NCI-H2081 treated with DMSO at 0.1 percent for 48 hours (cell line): ENCODE measurements around the gene FOXO3.
"Not testable (repeated sequence)": the region's sequence is repeated elsewhere in the genome, so short reads cannot be mapped to it uniquely, and the experiment has no call there.

Experiments used
- DNase-seq: peaks from one replicate; lab custom pipeline; 2025; lab: John Stamatoyannopoulos, UW

Gene FOXO3

GRCh38 chr6:108556250-108556649 lies 4.5 kb upstream of the FOXO3 start:
- DNase-seq: no peak

- DNase-seq: no peak
Observed at GRCh38 chr6:108556866-108557493, 3.7 kb upstream of the FOXO3 start.

DNA sequence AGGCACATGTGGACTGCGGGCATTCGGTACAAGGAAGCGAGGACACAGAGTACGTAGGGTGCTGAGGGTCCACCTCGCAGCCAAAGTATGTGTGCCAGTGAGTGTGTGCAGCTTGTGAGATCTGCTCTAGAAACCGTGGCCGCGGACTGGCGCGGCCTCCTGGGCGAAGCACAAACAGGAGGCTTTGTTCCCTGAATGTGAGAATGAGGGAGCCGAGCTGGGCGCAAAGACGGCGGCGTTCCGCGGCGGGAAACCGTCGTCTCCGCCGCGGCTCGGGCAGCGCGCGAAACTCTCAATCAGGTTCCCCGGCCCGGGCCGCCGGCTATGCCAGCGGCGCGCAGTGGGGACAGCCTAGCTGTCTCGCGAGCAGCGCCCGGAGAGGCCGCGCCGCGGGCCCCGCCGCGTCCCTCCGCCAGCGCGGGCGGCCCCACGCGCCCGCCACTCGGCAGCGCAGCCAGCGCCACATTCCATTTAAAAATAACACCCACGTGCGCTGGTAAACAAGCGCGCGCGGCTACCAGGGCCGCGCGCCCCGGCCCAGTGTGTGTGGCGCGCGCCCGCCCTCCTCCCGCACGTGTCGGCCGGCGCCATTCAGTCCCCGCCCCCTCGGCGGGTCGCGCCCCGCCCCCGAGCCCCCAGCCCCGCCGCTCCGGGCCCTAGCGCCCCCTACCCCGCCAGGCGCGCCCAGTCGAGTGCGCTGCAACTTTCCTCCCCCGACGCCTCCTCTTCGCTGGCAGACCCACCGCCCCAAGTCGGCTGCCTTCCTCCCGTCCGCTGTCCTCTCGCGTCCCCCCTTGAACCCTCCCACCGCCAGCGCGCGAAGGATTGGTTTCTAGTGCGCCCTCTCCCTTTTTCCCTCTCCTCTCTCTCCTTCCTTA lies 3.0 kb upstream of the FOXO3 start:
- no peak for DNase-seq

GRCh38 chr6:108558372-108559096 lies 2.2 kb upstream of the FOXO3 start:
- DNase-seq: peak; percentile 62

GRCh38 chr6:108559097-108559883 lies 1.4 kb upstream of the FOXO3 start:
- DNase-seq: no peak

- no peak for DNase-seq
Observed at GRCh38 chr6:108559884-108560462, 744 bp upstream of the FOXO3 start.

GRCh38 chr6:108561309-108561647 lies 561 bp downstream of the FOXO3 start:
- not testable (repeated sequence) for DNase-seq

DNA sequence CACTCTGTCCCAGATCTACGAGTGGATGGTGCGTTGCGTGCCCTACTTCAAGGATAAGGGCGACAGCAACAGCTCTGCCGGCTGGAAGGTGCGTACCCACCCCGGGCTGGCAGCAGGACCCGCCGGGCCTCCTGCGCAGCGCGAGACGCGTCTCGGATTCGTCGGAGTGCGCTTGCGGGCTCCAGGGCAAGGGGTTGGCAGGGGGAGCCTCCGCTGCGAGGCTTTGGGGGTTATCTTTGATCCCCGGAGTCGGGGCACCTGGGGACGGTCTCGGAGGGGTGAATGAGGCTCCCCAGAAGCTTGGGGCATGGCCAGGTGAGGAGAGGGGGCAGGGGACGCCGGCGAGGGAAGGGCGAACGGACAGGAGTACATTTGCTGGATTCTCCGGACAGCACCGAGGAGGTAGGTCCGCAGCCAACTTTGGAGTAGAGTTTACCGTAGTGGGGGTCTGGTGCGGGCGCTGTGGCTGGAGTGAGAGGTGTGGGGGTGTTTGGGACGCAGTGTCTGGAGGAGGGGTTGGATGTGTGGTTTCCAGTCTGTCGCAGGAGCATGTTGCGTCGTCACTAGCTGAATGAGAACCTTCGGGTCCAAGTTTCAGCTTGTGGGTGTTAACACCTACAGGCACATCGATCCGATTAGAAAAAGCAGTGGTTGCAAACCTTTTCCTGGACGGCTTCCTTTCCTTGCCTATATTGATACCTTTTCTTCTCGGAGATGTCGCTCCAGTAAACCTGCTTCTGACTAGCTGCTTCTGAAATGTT lies 1.2 kb downstream of the FOXO3 start:
- no peak for DNase-seq

GRCh38 chr6:108562503-108562993 lies 1.8 kb downstream of the FOXO3 start:
- DNase-seq: no peak

- DNase-seq: no peak
Observed at GRCh38 chr6:108563292-108563691, 2.6 kb downstream of the FOXO3 start.

GRCh38 chr6:108564178-108564577 lies 3.5 kb downstream of the FOXO3 start:
- DNase-seq: no peak

- no peak for DNase-seq
Observed at GRCh38 chr6:108565091-108565766, 4.5 kb downstream of the FOXO3 start.

- DNase-seq: no peak
Observed at GRCh38 chr6:108565893-108566292, 5.2 kb downstream of the FOXO3 start.

DNA sequence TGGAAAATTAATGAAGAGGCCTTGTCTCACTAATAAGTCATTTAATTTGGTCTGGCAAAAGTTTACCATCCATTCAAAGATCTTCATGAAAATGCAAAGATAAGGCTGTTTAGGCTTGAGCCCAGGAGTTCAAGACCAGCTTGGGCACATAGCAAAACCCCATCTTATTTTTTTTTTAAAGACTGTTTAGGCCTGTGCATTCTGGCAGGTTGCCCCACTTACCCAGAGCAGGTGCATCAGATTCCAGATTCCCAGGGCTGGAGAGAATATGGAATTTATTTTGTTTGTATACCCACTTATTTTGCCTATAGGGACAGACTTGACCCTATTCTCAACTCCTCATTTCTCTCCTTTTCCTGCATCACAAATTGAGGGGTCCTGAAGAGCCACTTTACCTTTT lies 5.7 kb downstream of the FOXO3 start:
- DNase-seq: no peak

DNA sequence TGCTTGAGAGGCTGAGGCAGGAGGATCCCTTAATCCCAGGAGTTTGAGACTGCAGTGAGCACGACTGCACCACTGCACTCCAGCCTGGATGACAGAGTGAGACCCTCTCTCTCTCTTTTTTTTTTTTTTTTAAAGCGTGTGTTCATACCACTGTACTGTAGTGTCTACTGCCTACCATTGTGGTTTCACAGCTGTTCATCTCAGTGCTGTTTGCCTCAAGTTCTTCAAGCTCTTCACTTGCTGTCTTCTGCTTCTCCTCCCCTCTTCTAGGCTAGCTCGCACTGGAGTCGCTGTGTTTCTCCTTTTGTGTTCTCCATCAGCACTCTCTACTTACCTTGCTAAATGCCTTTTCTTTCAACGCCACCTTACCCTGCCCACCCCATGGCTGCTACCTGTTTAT lies 7.4 kb downstream of the FOXO3 start:
- no peak for DNase-seq

GRCh38 chr6:108568551-108569305 lies 8.0 kb downstream of the FOXO3 start:
- DNase-seq: no peak

DNA sequence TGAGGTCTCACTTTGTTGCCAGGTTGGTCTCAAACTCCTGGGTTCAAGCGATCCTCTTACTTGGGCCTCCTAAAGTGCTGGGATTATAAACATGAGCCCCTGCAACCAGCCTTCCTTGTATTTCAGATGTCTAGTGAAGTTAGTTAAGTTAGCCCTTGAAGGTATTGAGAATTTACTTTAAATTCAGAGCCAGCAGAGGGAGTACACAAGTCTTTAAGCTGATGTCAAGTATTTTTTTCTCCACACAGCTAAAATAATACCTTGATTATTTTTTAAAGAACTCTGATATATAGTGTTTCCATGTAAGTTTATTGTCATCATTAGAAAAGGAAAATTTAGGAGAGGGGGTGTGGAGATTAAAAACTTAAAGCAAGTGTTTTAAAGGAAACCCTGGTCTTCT lies 9.8 kb downstream of the FOXO3 start:
- DNase-seq: no peak

GRCh38 chr6:108574457-108575141 lies 13.9 kb downstream of the FOXO3 start:
- no peak for DNase-seq

GRCh38 chr6:108575905-108576494 lies 15.3 kb downstream of the FOXO3 start:
- no peak for DNase-seq
